ENCODE data around the gene TRIM47.

GRCh38 chr17:75829747-75830146 is 48.6 kb downstream of the TRIM47 start:
- TF ChIP-seq CTCF (IDR thresholded peaks at IDR 0.05; ENCODE audit: insufficient read depth, low read length, poor library complexity, severe bottlenecking) (no peak), EZH2phosphoT487 (conservative IDR thresholded peaks at IDR 0.05; ENCODE audit: low read length) (no peak)

Data from SU-DHL-6 (cell line).